HEK293 (cell line): ENCODE measurements around the gene MASP1.
"Not testable (repeated sequence)": the region's sequence is repeated elsewhere in the genome, so short reads cannot be mapped to it uniquely, and the experiment has no call there.

Experiments used
- CTCF ChIA-PET: fragments of 350-600 bp; formaldehyde crosslinking; extraction: SDS; loops from one replicate; lab custom pipeline; 2021; ENCODE audit warnings: antibody characterized with exemption; lab: Yijun Ruan, JAX
- POLR2A ChIA-PET: fragments of 300-600 bp; formaldehyde crosslinking; extraction: SDS; loops from one replicate; lab custom pipeline; 2020; ENCODE audit warnings: antibody characterized with exemption, inconsistent platforms; lab: Yijun Ruan, JAX
- H3K27ac ChIP-seq: fragments of 200-500 bp; sonication (Bioruptor generic); 2 replicates; pipeline ENCODE4 v1.5.1; 2014; ENCODE audit warnings: low read depth, low read length, control low read depth, inconsistent platforms; ENCODE audit errors: extremely low read depth
- H3K36me3 ChIP-seq, 2 experiments: fragments of 200-500 bp in 1 of 2; sonication (Bioruptor generic) in 1 of 2; 1 replicate in 1 of 2; 2 replicates in 1 of 2; pipeline ENCODE4 v1.5.1; 2014 to 2017; ENCODE audit warnings: inconsistent platforms in 2 of 2, low read length in 2 of 2; ENCODE audit not compliant: control insufficient read depth in 2 of 2, insufficient read depth in 1 of 2
- H3K4me1 ChIP-seq: fragments of 200-500 bp; sonication (Bioruptor generic); 2 replicates; pipeline ENCODE4 v1.5.1; 2014; ENCODE audit warnings: mild to moderate bottlenecking, low read length, inconsistent platforms; ENCODE audit not compliant: control insufficient read depth, insufficient read depth
- H3K4me3 ChIP-seq: 2 replicates; pipeline ENCODE4 v1.5.1; 2011; ENCODE audit warnings: low read depth, mild to moderate bottlenecking, control low read depth, low read length, moderate library complexity
- H3K9me3 ChIP-seq: fragments of 200-500 bp; sonication (Bioruptor generic); 2 replicates; pipeline ENCODE4 v1.5.1; 2014; ENCODE audit warnings: low read depth, low read length, inconsistent platforms; ENCODE audit not compliant: control insufficient read depth, insufficient read depth
- KLF8 ChIP-seq: fragments of 450-650 bp; formaldehyde crosslinking; IDR thresholded peaks from 2 replicates; pipeline ENCODE4 v1.5.1; 2016; ENCODE audit warnings: missing biosample characterization, missing genetic modification characterization
- MEIS1 ChIP-seq: sonication (generic); formaldehyde crosslinking; IDR thresholded peaks from 2 replicates; pipeline ENCODE4 v1.8.1; 2022; ENCODE audit warnings: missing genetic modification reagents, mild to moderate bottlenecking, borderline replicate concordance
- OSR2 ChIP-seq: fragments of 450-650 bp; formaldehyde crosslinking; IDR thresholded peaks from 2 replicates; pipeline ENCODE4 v1.5.1; 2016; ENCODE audit warnings: missing biosample characterization, missing genetic modification characterization
- OVOL3 ChIP-seq: fragments of 450-650 bp; formaldehyde crosslinking; IDR thresholded peaks from 2 replicates; pipeline ENCODE4 v1.5.1; 2016; ENCODE audit warnings: missing biosample characterization, missing genetic modification characterization
- RBAK ChIP-seq: fragments of 450-650 bp; formaldehyde crosslinking; IDR thresholded peaks from 2 replicates; pipeline ENCODE4 v1.5.1; 2016; ENCODE audit warnings: missing biosample characterization, missing genetic modification characterization
- SALL2 ChIP-seq: fragments of 450-650 bp; formaldehyde crosslinking; IDR thresholded peaks from 2 replicates; pipeline ENCODE4 v1.5.0; 2017; ENCODE audit warnings: missing biosample characterization, mild to moderate bottlenecking, missing genetic modification characterization, borderline replicate concordance
- SP3 ChIP-seq: fragments of 450-650 bp; formaldehyde crosslinking; IDR thresholded peaks from 2 replicates; pipeline ENCODE4 v1.5.1; 2016; ENCODE audit warnings: missing biosample characterization, missing genetic modification characterization
- TRIM28 ChIP-seq: IDR thresholded peaks from 2 replicates; pipeline ENCODE4 v1.6.1; 2011; ENCODE audit warnings: low read length, control low read depth, borderline replicate concordance
- ZFHX2 ChIP-seq: fragments of 450-650 bp; formaldehyde crosslinking; conservative IDR thresholded peaks from 2 replicates; pipeline ENCODE4 v1.5.1; 2016; ENCODE audit warnings: missing biosample characterization, missing genetic modification characterization
- ZNF133 ChIP-seq: fragments of 450-650 bp; formaldehyde crosslinking; IDR thresholded peaks from 2 replicates; pipeline ENCODE4 v1.5.1; 2016; ENCODE audit warnings: missing biosample characterization, missing genetic modification characterization
- ZNF16 ChIP-seq: fragments of 450-650 bp; formaldehyde crosslinking; IDR thresholded peaks from 2 replicates; pipeline ENCODE4 v1.5.1; 2016; ENCODE audit warnings: low read depth, missing biosample characterization, missing genetic modification characterization
- ZNF302 ChIP-seq: fragments of 450-650 bp; formaldehyde crosslinking; IDR thresholded peaks from 2 replicates; pipeline ENCODE4 v1.5.1; 2016; ENCODE audit warnings: missing biosample characterization, missing genetic modification characterization, low read depth
- ZNF311 ChIP-seq: fragments of 450-650 bp; formaldehyde crosslinking; IDR thresholded peaks from 2 replicates; pipeline ENCODE4 v1.5.1; 2017; ENCODE audit warnings: missing biosample characterization, missing genetic modification characterization, borderline replicate concordance
- ZNF48 ChIP-seq: fragments of 450-650 bp; formaldehyde crosslinking; IDR thresholded peaks from 2 replicates; pipeline ENCODE4 v1.5.1; 2016; ENCODE audit warnings: missing biosample characterization, missing genetic modification characterization
- ZNF621 ChIP-seq: fragments of 450-650 bp; formaldehyde crosslinking; IDR thresholded peaks from 2 replicates; pipeline ENCODE4 v1.5.1; 2017; ENCODE audit warnings: missing biosample characterization, missing genetic modification characterization
- ZNF624 ChIP-seq: fragments of 450-650 bp; formaldehyde crosslinking; IDR thresholded peaks from 2 replicates; pipeline ENCODE4 v1.5.1; 2017; ENCODE audit warnings: missing biosample characterization, missing genetic modification characterization
- ZNF701 ChIP-seq: fragments of 450-650 bp; formaldehyde crosslinking; IDR thresholded peaks from 2 replicates; pipeline ENCODE4 v1.5.1; 2016; ENCODE audit warnings: missing biosample characterization, missing genetic modification characterization
- ZNF707 ChIP-seq: fragments of 450-650 bp; formaldehyde crosslinking; IDR thresholded peaks from 2 replicates; pipeline ENCODE4 v1.5.1; 2016; ENCODE audit warnings: missing biosample characterization, missing genetic modification characterization
- ZNF776 ChIP-seq: fragments of 450-650 bp; formaldehyde crosslinking; IDR thresholded peaks from 2 replicates; pipeline ENCODE4 v1.5.0; 2017; ENCODE audit warnings: missing biosample characterization, missing genetic modification characterization, borderline replicate concordance
- ZXDB ChIP-seq: fragments of 450-650 bp; formaldehyde crosslinking; IDR thresholded peaks from 2 replicates; pipeline ENCODE4 v1.5.1; 2016; ENCODE audit warnings: missing biosample characterization, missing genetic modification characterization
- TF ChIP-seq, protein P1 (sequence below): fragments of 450-650 bp; formaldehyde crosslinking; IDR thresholded peaks from 2 replicates; pipeline ENCODE4 v1.5.1; 2017; ENCODE audit warnings: missing biosample characterization, missing genetic modification characterization
- TF ChIP-seq, protein P2 (sequence below): fragments of 450-650 bp; formaldehyde crosslinking; IDR thresholded peaks from 2 replicates; pipeline ENCODE4 v1.5.1; 2016; ENCODE audit warnings: missing biosample characterization, missing genetic modification characterization
- TF ChIP-seq, protein P3 (sequence below): fragments of 450-650 bp; formaldehyde crosslinking; IDR thresholded peaks from 2 replicates; pipeline ENCODE4 v1.5.1; 2016; ENCODE audit warnings: missing biosample characterization, missing genetic modification characterization
- TF ChIP-seq, protein P4 (sequence below): fragments of 450-650 bp; formaldehyde crosslinking; IDR thresholded peaks from 2 replicates; pipeline ENCODE4 v1.5.1; 2016; ENCODE audit warnings: missing biosample characterization, missing genetic modification characterization, low read depth
- TF ChIP-seq, protein P5 (sequence below): fragments of 450-650 bp; formaldehyde crosslinking; IDR thresholded peaks from 2 replicates; pipeline ENCODE4 v1.5.1; 2016; ENCODE audit warnings: missing biosample characterization, missing genetic modification characterization, borderline replicate concordance

The MASP1 gene

DNA sequence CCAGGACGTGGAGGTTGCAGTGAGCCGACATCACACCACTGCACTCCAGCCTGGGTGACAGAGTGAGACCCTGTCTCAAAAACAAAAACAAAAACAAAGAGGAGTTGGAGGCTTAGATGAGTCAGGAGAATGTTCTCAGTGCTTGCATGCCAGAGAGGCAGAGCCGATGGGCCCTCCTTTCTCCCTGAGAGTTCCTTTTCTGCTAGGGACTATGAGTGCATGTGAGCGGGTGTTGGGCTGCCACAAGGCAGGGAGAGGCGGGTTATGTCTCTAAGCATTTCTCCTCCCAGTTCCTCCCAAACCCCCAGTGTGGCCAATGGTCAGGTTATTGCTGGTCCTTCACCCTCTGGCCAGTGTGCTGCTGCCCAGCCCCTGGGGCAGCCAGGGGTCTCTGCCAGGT, 49.1 kb downstream of the MASP1 start:
- POLR2A ChIA-PET, result no interaction called here
- no peak overlapping the region for H3K4me3 ChIP-seq
- no peak overlapping the region for H3K27ac ChIP-seq
- no peaks in the 10 kb centered on the region for H3K9me3 ChIP-seq
- TF ChIP-seq RBAK (tag by site-specific recombination), result no peak
- no peak for TF ChIP-seq SP3 (tag by site-specific recombination)
- TF ChIP-seq ZNF311 (tag by site-specific recombination), result no peak
- TF ChIP-seq, protein P1, sequence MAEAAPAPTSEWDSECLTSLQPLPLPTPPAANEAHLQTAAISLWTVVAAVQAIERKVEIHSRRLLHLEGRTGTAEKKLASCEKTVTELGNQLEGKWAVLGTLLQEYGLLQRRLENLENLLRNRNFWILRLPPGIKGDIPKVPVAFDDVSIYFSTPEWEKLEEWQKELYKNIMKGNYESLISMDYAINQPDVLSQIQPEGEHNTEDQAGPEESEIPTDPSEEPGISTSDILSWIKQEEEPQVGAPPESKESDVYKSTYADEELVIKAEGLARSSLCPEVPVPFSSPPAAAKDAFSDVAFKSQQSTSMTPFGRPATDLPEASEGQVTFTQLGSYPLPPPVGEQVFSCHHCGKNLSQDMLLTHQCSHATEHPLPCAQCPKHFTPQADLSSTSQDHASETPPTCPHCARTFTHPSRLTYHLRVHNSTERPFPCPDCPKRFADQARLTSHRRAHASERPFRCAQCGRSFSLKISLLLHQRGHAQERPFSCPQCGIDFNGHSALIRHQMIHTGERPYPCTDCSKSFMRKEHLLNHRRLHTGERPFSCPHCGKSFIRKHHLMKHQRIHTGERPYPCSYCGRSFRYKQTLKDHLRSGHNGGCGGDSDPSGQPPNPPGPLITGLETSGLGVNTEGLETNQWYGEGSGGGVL (tag by site-specific recombination), result no peak
- TF ChIP-seq, protein P2, sequence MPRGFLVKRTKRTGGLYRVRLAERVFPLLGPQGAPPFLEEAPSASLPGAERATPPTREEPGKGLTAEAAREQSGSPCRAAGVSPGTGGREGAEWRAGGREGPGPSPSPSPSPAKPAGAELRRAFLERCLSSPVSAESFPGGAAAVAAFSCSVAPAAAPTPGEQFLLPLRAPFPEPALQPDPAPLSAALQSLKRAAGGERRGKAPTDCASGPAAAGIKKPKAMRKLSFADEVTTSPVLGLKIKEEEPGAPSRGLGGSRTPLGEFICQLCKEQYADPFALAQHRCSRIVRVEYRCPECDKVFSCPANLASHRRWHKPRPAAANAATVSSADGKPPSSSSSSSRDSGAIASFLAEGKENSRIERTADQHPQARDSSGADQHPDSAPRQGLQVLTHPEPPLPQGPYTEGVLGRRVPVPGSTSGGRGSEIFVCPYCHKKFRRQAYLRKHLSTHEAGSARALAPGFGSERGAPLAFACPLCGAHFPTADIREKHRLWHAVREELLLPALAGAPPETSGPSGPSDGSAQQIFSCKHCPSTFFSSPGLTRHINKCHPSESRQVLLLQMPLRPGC (tag by site-specific recombination), result no peak
- no peak for TF ChIP-seq TRIM28
- no peak for TF ChIP-seq OSR2 (tag by site-specific recombination)
- TF ChIP-seq ZNF776, result no peak
- no peak for TF ChIP-seq KLF8 (tag by site-specific recombination)
- no peak for TF ChIP-seq ZNF16 (tag by site-specific recombination)
- TF ChIP-seq ZNF133 (tag by site-specific recombination), result no peak
- TF ChIP-seq, protein P3, sequence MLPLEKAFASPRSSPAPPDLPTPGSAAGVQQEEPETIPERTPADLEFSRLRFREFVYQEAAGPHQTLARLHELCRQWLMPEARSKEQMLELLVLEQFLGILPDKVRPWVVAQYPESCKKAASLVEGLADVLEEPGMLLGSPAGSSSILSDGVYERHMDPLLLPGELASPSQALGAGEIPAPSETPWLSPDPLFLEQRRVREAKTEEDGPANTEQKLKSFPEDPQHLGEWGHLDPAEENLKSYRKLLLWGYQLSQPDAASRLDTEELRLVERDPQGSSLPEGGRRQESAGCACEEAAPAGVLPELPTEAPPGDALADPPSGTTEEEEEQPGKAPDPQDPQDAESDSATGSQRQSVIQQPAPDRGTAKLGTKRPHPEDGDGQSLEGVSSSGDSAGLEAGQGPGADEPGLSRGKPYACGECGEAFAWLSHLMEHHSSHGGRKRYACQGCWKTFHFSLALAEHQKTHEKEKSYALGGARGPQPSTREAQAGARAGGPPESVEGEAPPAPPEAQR (tag by site-specific recombination), result no peak
- no peak for TF ChIP-seq ZFHX2
- TF ChIP-seq ZNF707 (tag by site-specific recombination), result no peak
- no peak for TF ChIP-seq MEIS1
- no peak for TF ChIP-seq ZNF621
- H3K36me3 ChIP-seq, result no peaks in the 10 kb centered on the region
- CTCF ChIA-PET, result interaction anchor here (1.0 to 1.5 kb wide), 2 partner anchors 22 to 76 kb away, joined by 3 read pairs; no protein-coding TSS in a partner anchor
- no peaks in the 10 kb centered on the region for H3K4me1 ChIP-seq

DNA sequence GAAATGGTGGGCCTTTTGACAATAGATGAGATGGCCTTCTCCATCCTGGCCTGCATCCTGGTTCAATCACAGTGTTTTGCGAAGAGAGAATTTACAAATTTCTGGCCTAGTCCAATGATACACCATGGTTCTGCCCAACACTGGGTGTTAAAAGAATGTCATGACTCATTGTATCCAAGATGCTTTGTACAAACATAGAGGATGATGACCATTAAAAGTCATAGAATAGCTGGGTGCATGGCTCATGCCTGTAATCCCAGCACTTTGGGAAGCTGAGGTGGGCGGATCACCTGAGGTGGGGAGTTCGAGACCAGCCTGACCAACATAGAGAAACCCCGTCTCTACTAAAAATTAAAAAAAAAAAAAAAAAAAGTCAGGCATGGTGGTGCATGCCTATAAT, 52.7 kb downstream of the MASP1 start:
- H3K4me3 ChIP-seq, H3K9me3 ChIP-seq, H3K4me1 ChIP-seq, POLR2A ChIA-PET, H3K36me3 ChIP-seq, H3K27ac ChIP-seq: not testable (repeated sequence)
- CTCF ChIA-PET, result interaction anchor here (0.7 kb wide), 1 partner anchor 21 kb away, joined by 3 read pairs; no protein-coding TSS in a partner anchor

DNA sequence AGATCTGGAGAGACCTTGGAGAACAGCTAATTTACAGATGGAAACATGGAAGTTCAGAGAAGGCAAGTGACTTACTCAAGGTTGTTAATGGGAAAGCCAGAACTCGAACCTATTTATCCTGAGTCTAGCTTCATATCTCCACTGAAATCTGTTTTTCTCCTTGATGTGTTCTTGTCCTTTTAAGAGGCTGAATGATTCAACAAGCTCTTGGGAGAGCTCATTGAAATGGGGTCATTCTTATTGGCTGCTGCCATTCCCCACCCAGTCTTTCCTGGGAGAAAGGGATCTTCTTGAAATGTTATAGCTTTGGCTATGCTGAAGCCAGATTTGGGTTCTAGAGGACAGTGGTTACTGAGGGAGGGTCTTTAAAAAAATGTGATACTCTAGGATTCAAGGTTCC, 53.3 kb downstream of the MASP1 start:
- Histone ChIP-seq H3K36me3 (no peaks in the 10 kb centered on the region), H3K27ac (no peak overlapping the region), H3K9me3 (no peaks in the 10 kb centered on the region), H3K4me1 (no peaks in the 10 kb centered on the region), H3K4me3 (no peak overlapping the region)
- ChIA-PET POLR2A (no interaction called here), CTCF (no interaction called here)
- TF ChIP-seq ZNF701 (tag by site-specific recombination), result no peak
- no peak for TF ChIP-seq ZNF302 (tag by site-specific recombination)
- TF ChIP-seq SALL2 (tag by site-specific recombination), result no peak
- TF ChIP-seq, protein P4, sequence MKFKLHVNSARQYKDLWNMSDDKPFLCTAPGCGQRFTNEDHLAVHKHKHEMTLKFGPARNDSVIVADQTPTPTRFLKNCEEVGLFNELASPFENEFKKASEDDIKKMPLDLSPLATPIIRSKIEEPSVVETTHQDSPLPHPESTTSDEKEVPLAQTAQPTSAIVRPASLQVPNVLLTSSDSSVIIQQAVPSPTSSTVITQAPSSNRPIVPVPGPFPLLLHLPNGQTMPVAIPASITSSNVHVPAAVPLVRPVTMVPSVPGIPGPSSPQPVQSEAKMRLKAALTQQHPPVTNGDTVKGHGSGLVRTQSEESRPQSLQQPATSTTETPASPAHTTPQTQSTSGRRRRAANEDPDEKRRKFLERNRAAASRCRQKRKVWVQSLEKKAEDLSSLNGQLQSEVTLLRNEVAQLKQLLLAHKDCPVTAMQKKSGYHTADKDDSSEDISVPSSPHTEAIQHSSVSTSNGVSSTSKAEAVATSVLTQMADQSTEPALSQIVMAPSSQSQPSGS (tag by site-specific recombination), result no peak
- no peak for TF ChIP-seq OVOL3 (tag by site-specific recombination)
- TF ChIP-seq ZXDB (tag by site-specific recombination), result no peak
- TF ChIP-seq ZNF48 (tag by site-specific recombination), result no peak
- TF ChIP-seq, protein P5, sequence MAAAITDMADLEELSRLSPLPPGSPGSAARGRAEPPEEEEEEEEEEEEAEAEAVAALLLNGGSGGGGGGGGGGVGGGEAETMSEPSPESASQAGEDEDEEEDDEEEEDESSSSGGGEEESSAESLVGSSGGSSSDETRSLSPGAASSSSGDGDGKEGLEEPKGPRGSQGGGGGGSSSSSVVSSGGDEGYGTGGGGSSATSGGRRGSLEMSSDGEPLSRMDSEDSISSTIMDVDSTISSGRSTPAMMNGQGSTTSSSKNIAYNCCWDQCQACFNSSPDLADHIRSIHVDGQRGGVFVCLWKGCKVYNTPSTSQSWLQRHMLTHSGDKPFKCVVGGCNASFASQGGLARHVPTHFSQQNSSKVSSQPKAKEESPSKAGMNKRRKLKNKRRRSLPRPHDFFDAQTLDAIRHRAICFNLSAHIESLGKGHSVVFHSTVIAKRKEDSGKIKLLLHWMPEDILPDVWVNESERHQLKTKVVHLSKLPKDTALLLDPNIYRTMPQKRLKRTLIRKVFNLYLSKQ (tag by site-specific recombination), result no peak
- TF ChIP-seq ZNF624 (tag by site-specific recombination), result no peak
